GM08714 (cell line): ENCODE results near the gene LRP11.
"Not testable (repeated sequence)": the region's sequence is repeated elsewhere in the genome, so short reads cannot be mapped to it uniquely, and the experiment has no call there.

ENCODE experiments used
- H3K4me3 ChIP-seq: fragments of 200-500 bp; sonication (Bioruptor generic); 2 replicates; pipeline ENCODE4 v1.5.1; 2014; ENCODE audit warnings: mild to moderate bottlenecking, low read length, inconsistent platforms
- ZNF274 ChIP-seq: IDR thresholded peaks from 2 replicates; pipeline ENCODE4 v1.6.1; 2012; ENCODE audit warnings: mild to moderate bottlenecking, low read depth, low read length

LRP11 gene

GRCh38 chr6:149855040-149855654 lies 9.0 kb downstream of the LRP11 start:
- H3K4me3 ChIP-seq = no peak overlapping the region
- TF ChIP-seq ZNF274 = no peak

GRCh38 chr6:149854532-149854931 lies 9.6 kb downstream of the LRP11 start:
- H3K4me3 ChIP-seq = no peak overlapping the region
- TF ChIP-seq ZNF274 = no peak

GRCh38 chr6:149854017-149854416 lies 10.1 kb downstream of the LRP11 start:
- H3K4me3 ChIP-seq = not testable (repeated sequence)

GRCh38 chr6:149852881-149853280 lies 11.3 kb downstream of the LRP11 start:
- no peak overlapping the region for H3K4me3 ChIP-seq
- TF ChIP-seq ZNF274 = no peak

- no peak overlapping the region for H3K4me3 ChIP-seq
- TF ChIP-seq ZNF274 = no peak
Observed at GRCh38 chr6:149852180-149852579, 12.0 kb downstream of the LRP11 start.

GRCh38 chr6:149851461-149852110 lies 12.6 kb downstream of the LRP11 start:
- no peak overlapping the region for H3K4me3 ChIP-seq
- TF ChIP-seq ZNF274 = no peak

- H3K4me3 ChIP-seq = not testable (repeated sequence)
Observed at GRCh38 chr6:149848343-149848742, 15.8 kb downstream of the LRP11 start.

GRCh38 chr6:149847939-149848267 lies 16.3 kb downstream of the LRP11 start:
- no peak for TF ChIP-seq ZNF274
- H3K4me3 ChIP-seq = no peak overlapping the region

GRCh38 chr6:149846321-149846720 lies 17.8 kb downstream of the LRP11 start:
- no peak overlapping the region for H3K4me3 ChIP-seq
- TF ChIP-seq ZNF274 = no peak

- H3K4me3 ChIP-seq = no peak overlapping the region
- TF ChIP-seq ZNF274 = no peak
Observed at GRCh38 chr6:149845549-149845948, 18.6 kb downstream of the LRP11 start.

- no peak overlapping the region for H3K4me3 ChIP-seq
- TF ChIP-seq ZNF274 = no peak
Observed at GRCh38 chr6:149844480-149844879, 19.7 kb downstream of the LRP11 start.

GRCh38 chr6:149844036-149844435 lies 20.1 kb downstream of the LRP11 start:
- H3K4me3 ChIP-seq = not testable (repeated sequence)

- no peak for TF ChIP-seq ZNF274
- H3K4me3 ChIP-seq = no peak overlapping the region
Observed at GRCh38 chr6:149843051-149843633, 21.0 kb downstream of the LRP11 start.

- TF ChIP-seq ZNF274 = no peak
Observed at GRCh38 chr6:149842331-149842730, 21.8 kb downstream of the LRP11 start.

GRCh38 chr6:149840345-149841075 lies 23.6 kb downstream of the LRP11 start:
- H3K4me3 ChIP-seq = no peak overlapping the region
- TF ChIP-seq ZNF274 = no peak

More at GRCh38 chr6:149842331-149842730, 21.8 kb downstream of the LRP11 start:
- H3K4me3 ChIP-seq = no peak overlapping the region
